Activated CD4-positive, alpha-beta T cell treated with anti-CD3 and anti-CD28 coated beads, Interleukin-2, amount 50 U/mL, for 1 hour (primary cell): ENCODE results near the gene MYO19.
"Not testable (repeated sequence)": the region's sequence is repeated elsewhere in the genome, so short reads cannot be mapped to it uniquely, and the experiment has no call there.

Experiments used
- DNase-seq: peaks from one replicate; pipeline ENCODE4 v3.0.0-alpha.2; 2020

The MYO19 gene

GRCh38 chr17:36527621-36528250 lies 6.9 kb downstream of the MYO19 start:
- no peak for DNase-seq

- no peak for DNase-seq
These were observed 8.8 kb downstream of the MYO19 start for GRCh38 chr17:36525888-36526287.

- no peak for DNase-seq
These were observed 9.6 kb downstream of the MYO19 start for GRCh38 chr17:36525113-36525512.

- no peak for DNase-seq
These were observed 10.2 kb downstream of the MYO19 start for GRCh38 chr17:36524428-36524876.

- no peak for DNase-seq
These were observed 11.6 kb downstream of the MYO19 start for GRCh38 chr17:36523113-36523512.

GRCh38 chr17:36515837-36516236 lies 18.8 kb downstream of the MYO19 start:
- DNase-seq: no peak

GRCh38 chr17:36514856-36515255 lies 19.8 kb downstream of the MYO19 start:
- DNase-seq: no peak

- DNase-seq: no peak
These were observed 22.0 kb downstream of the MYO19 start for GRCh38 chr17:36512641-36513040.

GRCh38 chr17:36511216-36511615 lies 23.5 kb downstream of the MYO19 start:
- no peak for DNase-seq

- no peak for DNase-seq
These were observed 24.0 kb downstream of the MYO19 start for GRCh38 chr17:36510636-36511035.

- no peak for DNase-seq
These were observed 25.2 kb downstream of the MYO19 start for GRCh38 chr17:36509272-36509985.

- DNase-seq: not testable (repeated sequence)
These were observed 26.2 kb downstream of the MYO19 start for GRCh38 chr17:36508439-36508838.

- no peak for DNase-seq
These were observed 27.4 kb downstream of the MYO19 start for GRCh38 chr17:36507266-36507665.

- DNase-seq: no peak
These were observed 27.8 kb downstream of the MYO19 start for GRCh38 chr17:36506831-36507230.

- DNase-seq: no peak
These were observed 28.3 kb downstream of the MYO19 start for GRCh38 chr17:36506249-36506826.

GRCh38 chr17:36505171-36505570 lies 29.5 kb downstream of the MYO19 start:
- DNase-seq: no peak

GRCh38 chr17:36504156-36504545 lies 30.5 kb downstream of the MYO19 start:
- DNase-seq: no peak

- no peak for DNase-seq
These were observed 31.1 kb downstream of the MYO19 start for GRCh38 chr17:36503456-36504155.

- DNase-seq: no peak
These were observed 32.7 kb downstream of the MYO19 start for GRCh38 chr17:36501963-36502362.

GRCh38 chr17:36501351-36501750 lies 33.3 kb downstream of the MYO19 start:
- DNase-seq: no peak

GRCh38 chr17:36500745-36501225 lies 33.9 kb downstream of the MYO19 start:
- DNase-seq: no peak

- DNase-seq: no peak
These were observed 35.9 kb downstream of the MYO19 start for GRCh38 chr17:36498560-36499300.

GRCh38 chr17:36498155-36498554 lies 36.5 kb downstream of the MYO19 start:
- no peak for DNase-seq
